Activated naive CD8-positive, alpha-beta T cell (primary cell): ENCODE measurements around the gene HSD11B1L.
"Not testable (repeated sequence)": the region's sequence is repeated elsewhere in the genome, so short reads cannot be mapped to it uniquely, and the experiment has no call there.

ENCODE experiments used
- H3K27ac Mint-ChIP-seq: one replicate; pipeline ENCODE4 v1.8.0; 2021; ENCODE audit warnings: mixed read lengths
- H3K27me3 Mint-ChIP-seq: one replicate; pipeline ENCODE4 v1.8.0; 2021; ENCODE audit warnings: mixed read lengths
- H3K36me3 Mint-ChIP-seq: one replicate; pipeline ENCODE4 v1.8.0; 2021; ENCODE audit warnings: mixed read lengths
- H3K4me1 Mint-ChIP-seq: one replicate; pipeline ENCODE4 v1.8.0; 2021; ENCODE audit warnings: low read depth, mixed read lengths
- H3K4me3 Mint-ChIP-seq: one replicate; pipeline ENCODE4 v1.8.0; 2021; ENCODE audit warnings: mild to moderate bottlenecking, mixed read lengths
- H3K9me3 Mint-ChIP-seq: one replicate; pipeline ENCODE4 v1.8.0; 2021; ENCODE audit warnings: low read depth, mixed read lengths

HSD11B1L gene

DNA sequence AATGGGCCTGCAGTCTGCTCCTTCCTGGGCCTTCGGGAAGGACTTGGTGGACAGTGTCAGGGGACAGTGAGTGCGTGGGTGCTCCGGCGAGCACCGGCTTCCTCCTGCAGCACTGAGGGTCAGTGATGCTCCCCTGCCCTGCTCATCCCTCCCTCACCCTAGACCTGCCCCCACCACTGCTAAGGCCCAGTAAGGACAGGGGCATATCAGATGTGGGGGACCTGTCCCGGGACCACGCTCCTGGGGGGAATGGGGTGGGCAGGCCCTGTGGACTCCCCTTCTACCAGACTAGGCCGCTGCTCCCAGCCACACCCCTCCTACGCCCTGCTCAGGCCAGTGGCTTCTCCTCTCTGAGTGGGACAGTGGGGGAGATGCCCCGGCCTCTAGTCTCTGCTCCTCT, 3.7 kb upstream of the HSD11B1L start:
- Mint-ChIP-seq H3K4me1 (peaks cover 16% of the 10 kb centered on the region), H3K4me3 (no peak overlapping the region), H3K9me3 (no peaks in the 10 kb centered on the region), H3K27ac (no peak overlapping the region), H3K36me3 (no peaks in the 10 kb centered on the region), H3K27me3 (no peaks in the 10 kb centered on the region)

DNA sequence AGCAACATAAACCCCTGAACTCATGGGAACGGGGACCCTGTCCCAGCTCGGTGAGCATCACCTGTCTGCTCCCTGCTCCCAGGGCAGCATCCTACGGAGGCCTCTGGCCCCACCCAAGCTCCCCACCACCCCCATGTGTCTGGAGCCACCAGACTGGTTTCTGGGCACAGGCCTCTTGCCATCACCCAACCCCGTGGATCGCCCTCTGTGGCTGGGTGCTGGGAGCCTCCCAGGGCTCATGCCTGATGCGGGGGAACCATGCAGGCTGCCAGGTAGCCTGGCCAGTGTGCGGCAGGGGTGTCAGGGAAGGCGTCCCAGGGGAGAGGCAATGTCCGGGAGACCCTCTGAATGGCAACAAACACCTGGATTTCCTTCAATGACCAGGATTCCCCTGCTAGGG, 3.2 kb upstream of the HSD11B1L start:
- no peaks in the 10 kb centered on the region for H3K27me3 Mint-ChIP-seq
- peaks cover 16% of the 10 kb centered on the region for H3K4me1 Mint-ChIP-seq
- no peak overlapping the region for H3K4me3 Mint-ChIP-seq
- no peaks in the 10 kb centered on the region for H3K9me3 Mint-ChIP-seq
- peak overlapping the region; percentile 41 for H3K27ac Mint-ChIP-seq
- H3K36me3 Mint-ChIP-seq, result no peaks in the 10 kb centered on the region

DNA sequence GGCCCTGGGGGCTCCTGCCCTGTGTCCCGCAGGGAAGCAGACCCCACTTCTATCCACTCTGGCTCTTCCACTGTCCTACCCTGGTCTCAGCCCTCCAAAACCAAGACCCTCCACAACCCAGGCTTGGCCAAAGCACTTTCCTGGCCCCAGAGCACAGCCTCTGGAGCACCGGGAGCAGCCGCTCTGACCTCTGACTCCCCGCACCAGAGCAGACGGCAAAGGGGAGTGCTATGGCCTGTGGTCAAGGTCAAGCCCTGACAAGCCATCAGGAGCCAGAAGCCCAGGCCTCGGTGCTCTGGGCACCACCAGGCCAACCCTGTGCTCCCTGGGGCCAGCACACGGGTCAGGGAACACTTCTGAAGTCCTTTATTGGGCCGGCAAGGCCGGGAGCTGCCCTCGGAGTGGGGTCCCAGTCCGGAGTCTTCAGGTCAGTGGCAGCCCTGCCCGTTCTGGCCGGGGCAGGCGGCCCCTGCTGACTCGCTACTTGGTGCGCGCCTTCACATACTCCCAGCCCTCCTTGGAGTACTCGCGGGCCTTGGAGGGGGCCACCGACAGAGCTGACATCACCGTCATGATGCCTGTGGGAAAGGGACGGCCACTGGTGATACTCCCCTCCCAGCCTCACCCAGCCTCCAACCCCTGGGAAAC, 2.6 kb upstream of the HSD11B1L start:
- H3K27ac Mint-ChIP-seq, result no peak overlapping the region

DNA sequence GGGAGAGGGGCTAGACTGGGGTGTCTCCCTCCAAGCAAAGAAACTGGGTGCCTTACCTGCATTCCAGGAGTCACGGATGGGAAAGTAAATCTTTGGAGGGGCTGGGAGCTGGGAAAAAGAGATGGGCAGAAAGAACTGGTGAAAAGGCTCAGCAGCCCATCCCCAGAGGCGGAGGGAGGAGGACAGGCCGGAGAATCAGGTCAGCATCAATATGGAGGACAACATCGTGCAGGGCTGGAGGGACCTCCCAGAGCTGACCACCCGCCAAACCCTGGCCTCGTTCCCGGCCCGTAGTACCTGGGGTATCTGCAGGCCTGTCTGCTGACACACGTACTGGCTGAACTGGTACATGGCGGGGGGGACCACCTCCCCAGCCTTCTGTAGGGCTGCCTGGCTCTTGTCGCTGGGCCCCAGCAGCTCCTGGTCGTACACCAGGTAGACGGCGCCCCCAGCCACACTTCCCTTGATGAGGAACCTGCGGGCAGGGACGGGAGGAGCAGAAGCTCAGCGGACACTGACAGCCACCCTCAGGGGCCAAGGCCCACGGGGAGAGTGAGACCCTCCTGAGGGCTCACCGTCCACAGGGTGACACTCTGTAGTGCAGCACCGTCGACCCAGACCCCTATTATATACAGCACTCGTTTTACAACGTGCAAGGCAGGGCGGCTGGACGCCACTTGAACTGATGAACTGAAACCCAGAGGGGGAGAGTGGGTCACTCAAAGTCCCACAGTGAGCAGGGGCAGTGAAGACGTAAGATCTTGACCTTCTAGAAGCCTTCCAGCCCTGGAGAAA, 1.3 kb upstream of the HSD11B1L start:
- no peaks in the 10 kb centered on the region for H3K27me3 Mint-ChIP-seq

More for the DNA sequence above, 2.6 kb upstream of the HSD11B1L start:
- Mint-ChIP-seq H3K36me3 (no peaks in the 10 kb centered on the region), H3K27me3 (no peaks in the 10 kb centered on the region), H3K4me3 (no peak overlapping the region), H3K9me3 (no peaks in the 10 kb centered on the region), H3K4me1 (peaks cover 18% of the 10 kb centered on the region)

DNA sequence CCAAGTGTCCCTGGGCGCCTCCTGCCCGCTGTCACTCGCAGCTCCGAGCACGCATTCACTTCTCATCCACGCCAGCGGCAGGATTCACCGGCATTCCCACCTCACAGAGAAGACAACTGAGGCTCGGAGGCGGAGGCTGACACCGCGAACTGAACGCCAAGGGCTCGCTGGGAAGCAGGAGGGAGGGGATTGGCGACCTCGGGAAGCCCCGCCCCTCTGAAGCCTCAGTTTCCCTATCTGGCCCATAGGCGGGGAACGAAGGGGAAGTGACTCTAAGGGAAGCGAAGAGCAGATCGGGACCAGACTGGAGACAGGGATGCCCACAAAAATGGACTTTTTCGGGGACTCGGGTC, 767 bp upstream of the HSD11B1L start:
- Mint-ChIP-seq H3K27me3 (no peaks in the 10 kb centered on the region), H3K4me1 (peaks cover 18% of the 10 kb centered on the region), H3K9me3 (no peaks in the 10 kb centered on the region), H3K4me3 (peak overlapping the region; percentile 96), H3K36me3 (no peaks in the 10 kb centered on the region), H3K27ac (peak overlapping the region; percentile 97)

More for the DNA sequence above, 1.3 kb upstream of the HSD11B1L start:
- peak overlapping the region; percentile 97 for H3K27ac Mint-ChIP-seq
- H3K4me3 Mint-ChIP-seq, result peak overlapping the region; percentile 96
- peaks cover 18% of the 10 kb centered on the region for H3K4me1 Mint-ChIP-seq
- H3K36me3 Mint-ChIP-seq, result no peaks in the 10 kb centered on the region
- no peaks in the 10 kb centered on the region for H3K9me3 Mint-ChIP-seq

DNA sequence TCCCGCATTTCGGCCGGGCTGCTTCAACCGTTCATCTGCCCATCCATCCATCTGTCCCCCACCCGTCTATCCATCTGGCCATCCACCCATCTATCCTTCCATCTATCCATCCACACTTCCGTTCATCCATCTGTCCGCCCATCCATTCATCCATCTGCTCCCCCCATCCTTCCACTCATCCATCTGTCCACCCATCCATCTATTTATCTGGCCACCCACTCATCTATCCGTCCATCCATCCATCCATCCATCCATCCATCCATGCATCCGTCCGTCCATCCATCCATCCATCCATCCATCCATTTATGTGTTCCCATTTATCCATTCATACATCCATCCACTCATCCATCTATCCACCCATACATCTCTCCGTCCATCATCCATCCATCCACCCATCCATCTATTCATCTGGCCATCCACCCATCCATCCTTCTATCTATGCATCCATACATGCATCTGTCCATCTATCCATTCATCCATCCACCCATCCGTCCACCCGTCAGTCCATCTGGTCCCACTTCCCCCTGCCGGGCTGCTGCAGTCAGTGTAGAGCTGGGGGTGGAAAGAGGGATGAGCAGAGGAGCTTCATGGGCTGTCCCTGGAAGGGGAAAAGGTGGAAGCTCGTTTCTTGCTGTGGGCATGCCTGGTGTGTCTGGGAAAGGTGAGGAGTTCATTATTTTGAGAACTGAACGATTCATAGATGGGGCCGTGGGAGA, 722 bp downstream of the HSD11B1L start:
- Mint-ChIP-seq H3K36me3 (no peaks in the 10 kb centered on the region), H3K9me3 (no peaks in the 10 kb centered on the region), H3K4me3 (peak overlapping the region; percentile 83), H3K4me1 (peaks cover 21% of the 10 kb centered on the region), H3K27me3 (no peaks in the 10 kb centered on the region), H3K27ac (peak overlapping the region; percentile 81)

DNA sequence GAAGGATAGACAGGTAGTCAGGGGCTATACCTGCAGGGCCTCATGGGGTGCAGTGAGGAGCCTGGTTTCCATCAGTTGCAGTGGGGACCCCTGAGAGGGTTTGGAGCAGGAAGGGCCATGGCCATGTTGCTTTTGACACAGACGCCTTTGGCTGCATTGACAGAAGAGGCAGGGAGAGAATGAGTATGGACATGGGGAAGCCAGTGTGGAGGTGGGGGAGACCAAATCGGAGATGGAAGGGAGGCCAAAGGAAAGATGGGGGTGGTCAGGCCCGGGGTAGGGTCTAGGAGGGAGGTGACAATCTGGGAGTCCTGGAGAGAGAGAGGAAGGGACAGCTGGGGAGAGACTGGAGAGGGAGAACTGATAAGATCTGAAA, 1.3 kb downstream of the HSD11B1L start:
- Mint-ChIP-seq H3K36me3 (no peaks in the 10 kb centered on the region), H3K4me1 (peaks cover 21% of the 10 kb centered on the region)

DNA sequence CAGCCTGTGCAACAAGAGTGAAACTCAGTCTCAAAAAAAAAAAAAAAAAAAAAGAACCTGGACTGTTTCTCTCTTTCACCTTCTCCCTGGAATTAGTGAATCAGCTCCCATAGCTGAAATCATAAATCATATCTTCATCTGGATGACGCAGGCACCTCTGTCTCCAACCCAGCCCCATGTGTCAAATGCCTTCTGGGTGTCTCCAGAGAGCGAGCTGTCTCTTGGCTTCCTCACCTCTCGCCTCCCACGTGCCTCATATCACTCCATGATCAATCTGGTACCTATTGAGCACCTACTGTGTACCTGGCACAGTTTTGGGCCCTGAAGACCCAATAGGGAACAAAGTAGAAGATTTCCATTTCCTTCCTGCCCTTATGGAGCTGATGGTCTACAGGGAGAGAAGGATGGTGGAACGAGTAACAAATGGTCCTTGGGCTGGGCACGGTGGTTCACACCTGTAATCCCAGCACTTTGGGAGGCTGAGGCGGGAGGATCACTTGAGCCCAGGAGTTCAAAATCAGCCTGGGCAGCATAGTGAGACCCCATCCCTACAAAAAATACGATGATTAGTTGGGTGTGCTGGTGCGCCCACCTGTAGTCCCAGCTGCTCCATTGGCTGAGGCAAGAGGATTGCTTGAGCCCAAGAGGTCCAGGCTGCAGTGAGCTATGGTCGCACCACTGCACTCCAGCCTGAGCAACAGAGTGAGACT, 2.5 kb downstream of the HSD11B1L start:
- Mint-ChIP-seq H3K9me3 (no peaks in the 10 kb centered on the region), H3K27me3 (no peaks in the 10 kb centered on the region), H3K4me1 (peaks cover 24% of the 10 kb centered on the region), H3K36me3 (no peaks in the 10 kb centered on the region), H3K27ac (no peak overlapping the region), H3K4me3 (peak overlapping the region; percentile 47)

More for the DNA sequence above, 1.3 kb downstream of the HSD11B1L start:
- Mint-ChIP-seq H3K27ac (peak overlapping the region; percentile 64), H3K4me3 (peak overlapping the region; percentile 83), H3K9me3 (no peaks in the 10 kb centered on the region), H3K27me3 (no peaks in the 10 kb centered on the region)

DNA sequence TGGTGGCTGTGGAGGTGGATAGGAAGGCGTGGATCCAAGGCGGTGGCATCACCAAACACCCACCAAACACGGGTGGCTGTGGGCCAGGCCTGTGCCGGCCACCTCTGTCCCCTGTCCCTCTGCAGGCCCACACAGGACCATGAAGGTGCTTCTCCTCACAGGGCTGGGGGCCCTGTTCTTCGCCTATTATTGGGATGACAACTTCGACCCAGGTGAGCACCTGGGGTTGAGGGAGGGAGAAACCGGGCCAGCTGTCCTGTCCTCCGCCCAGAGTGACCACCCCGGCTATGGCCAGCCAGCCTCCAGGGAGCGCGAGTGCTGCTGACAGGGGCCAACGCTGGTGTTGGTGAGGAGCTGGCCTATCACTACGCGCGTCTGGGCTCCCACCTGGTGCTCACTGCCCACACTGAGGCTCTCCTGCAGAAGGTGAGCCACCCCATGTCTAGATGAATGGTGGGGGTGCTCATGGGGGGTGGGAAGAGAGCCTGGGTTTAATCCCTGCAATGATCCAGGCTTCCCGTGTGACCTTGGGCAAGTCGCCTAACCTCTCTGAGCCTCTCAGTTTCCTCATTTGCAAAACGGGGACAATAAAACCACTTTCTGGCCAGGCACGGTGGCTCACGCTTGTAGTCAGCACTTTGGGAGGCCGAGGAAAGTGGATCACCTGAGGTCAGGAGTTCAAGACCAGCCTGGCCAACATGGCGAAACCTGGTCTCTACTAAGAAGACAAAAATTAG, 4.0 kb downstream of the HSD11B1L start:
- no peaks in the 10 kb centered on the region for H3K27me3 Mint-ChIP-seq
- no peak overlapping the region for H3K27ac Mint-ChIP-seq
- H3K9me3 Mint-ChIP-seq, result no peaks in the 10 kb centered on the region
- H3K4me3 Mint-ChIP-seq, result no peak overlapping the region
- H3K4me1 Mint-ChIP-seq, result peaks cover 24% of the 10 kb centered on the region
- H3K36me3 Mint-ChIP-seq, result no peaks in the 10 kb centered on the region

DNA sequence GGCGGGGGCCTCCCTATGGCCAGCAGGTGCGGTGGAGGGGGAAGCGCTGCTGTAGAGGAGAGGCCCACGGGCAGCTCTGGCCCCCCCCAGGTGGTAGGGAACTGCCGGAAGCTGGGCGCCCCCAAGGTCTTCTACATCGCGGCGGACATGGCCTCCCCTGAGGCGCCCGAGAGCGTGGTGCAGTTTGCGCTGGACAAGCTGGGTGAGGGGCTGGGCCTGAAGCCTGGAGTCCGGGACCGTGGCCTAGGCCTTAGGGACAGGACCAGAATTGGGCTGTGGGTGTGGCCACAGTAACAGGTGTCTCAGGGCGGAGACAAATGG, 5.5 kb downstream of the HSD11B1L start:
- Mint-ChIP-seq H3K9me3 (no peaks in the 10 kb centered on the region), H3K36me3 (peaks cover 3% of the 10 kb centered on the region), H3K27me3 (no peaks in the 10 kb centered on the region), H3K4me3 (peak overlapping the region; percentile 83), H3K27ac (peak overlapping the region; percentile 78), H3K4me1 (peaks cover 22% of the 10 kb centered on the region)

DNA sequence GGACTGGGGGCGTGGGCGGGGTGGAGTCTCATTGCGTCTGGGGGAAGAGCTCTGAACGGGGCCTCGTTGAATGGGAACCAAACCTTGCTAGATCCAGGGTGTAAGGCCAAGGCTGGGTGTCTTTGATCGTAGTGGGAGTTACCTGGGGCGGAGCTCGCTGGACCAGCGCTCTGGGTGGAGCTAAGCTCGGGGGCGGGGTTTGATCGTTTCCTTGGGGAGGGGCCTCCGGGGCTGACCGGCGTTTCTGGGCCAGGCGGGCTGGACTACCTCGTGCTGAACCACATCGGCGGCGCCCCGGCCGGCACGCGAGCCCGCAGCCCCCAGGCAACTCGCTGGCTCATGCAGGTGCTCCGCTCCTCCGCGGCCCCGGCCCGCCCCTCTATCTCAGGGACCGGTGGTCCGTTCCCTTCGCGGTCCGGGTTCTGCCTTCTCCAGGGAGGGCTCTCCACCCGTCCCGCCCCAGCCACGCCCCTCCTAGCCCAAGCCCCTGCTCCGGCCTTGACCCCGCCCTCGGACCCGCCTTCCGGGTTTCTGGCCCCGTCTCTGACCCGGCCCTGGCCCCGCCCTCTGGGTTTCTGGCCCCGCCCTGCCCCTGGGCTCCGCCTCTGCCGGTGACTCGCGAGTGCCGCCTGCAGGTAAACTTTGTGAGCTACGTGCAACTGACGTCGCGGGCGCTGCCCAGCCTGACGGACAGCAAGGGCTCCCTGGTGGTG, 6.0 kb downstream of the HSD11B1L start:
- Mint-ChIP-seq H3K4me3 (peak overlapping the region; percentile 83), H3K36me3 (peaks cover 3% of the 10 kb centered on the region), H3K27ac (peak overlapping the region; percentile 78), H3K4me1 (peaks cover 18% of the 10 kb centered on the region), H3K9me3 (no peaks in the 10 kb centered on the region), H3K27me3 (no peaks in the 10 kb centered on the region)

DNA sequence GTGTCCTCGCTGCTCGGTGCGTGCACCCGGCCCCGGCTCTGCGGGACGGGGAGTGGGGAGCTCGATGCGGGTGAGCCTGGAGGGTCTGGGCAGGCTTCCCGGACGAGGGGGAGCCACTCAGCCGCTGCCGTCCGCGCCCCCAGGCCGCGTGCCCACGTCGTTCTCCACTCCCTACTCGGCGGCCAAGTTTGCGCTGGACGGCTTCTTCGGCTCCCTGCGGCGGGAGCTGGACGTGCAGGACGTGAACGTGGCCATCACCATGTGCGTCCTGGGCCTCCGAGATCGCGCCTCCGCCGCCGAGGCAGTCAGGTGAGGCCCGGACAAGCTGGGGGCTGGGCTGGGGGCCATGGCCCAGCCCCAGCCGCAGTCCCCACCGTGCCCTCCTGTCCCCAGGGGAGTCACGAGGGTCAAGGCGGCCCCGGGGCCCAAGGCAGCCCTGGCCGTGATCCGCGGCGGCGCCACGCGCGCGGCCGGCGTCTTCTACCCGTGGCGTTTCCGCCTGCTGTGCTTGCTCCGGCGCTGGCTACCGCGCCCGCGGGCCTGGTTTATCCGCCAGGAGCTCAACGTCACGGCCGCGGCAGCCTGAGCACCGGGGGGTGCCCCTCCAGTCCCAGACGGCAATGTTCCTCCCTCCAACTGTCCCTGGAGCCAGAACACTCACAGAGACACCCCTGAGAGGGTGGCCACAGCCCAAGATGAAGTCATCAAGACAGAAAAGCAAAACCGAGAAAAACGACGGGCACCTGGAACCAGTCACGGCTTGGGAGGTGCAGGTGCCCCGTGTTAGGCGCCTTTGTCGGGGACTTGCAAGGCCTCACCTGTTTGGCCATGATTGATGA, 6.8 kb downstream of the HSD11B1L start:
- Mint-ChIP-seq H3K27me3 (no peaks in the 10 kb centered on the region), H3K27ac (no peak overlapping the region), H3K9me3 (no peaks in the 10 kb centered on the region)

DNA sequence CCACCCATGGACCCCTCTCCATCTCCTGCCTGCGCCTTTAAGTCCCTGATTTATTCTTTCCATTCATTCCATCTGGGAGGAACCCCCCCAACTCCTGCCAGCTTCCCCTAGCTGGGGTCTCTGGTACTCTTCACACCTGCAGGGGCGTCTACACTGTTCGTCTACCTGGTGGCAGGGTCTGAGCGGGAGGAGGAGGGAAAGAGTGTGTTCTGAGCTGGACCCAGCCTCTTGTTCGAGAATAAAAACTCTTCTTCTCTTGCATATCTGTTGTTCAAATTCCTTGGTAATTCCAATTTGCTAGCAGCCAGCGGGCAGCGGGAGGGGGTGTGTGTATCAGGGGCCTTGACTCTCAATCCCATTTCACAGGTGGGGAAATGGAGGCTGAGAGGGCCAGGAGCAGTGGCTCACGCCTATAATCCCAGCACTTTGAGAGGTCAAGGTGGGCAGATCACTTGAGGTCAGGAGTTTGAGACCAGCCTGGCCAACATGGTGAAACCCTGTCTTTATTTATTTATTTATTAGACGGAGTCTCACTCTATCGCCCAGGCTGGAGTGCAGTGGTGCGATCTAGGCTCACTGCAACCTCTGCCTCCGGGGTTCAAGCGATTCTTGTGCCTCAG, 7.5 kb downstream of the HSD11B1L start:
- H3K27me3 Mint-ChIP-seq, H3K36me3 Mint-ChIP-seq, H3K9me3 Mint-ChIP-seq, H3K27ac Mint-ChIP-seq: not testable (repeated sequence)
- H3K4me1 Mint-ChIP-seq, result peaks cover 19% of the 10 kb centered on the region
- peak overlapping the region; percentile 40 for H3K4me3 Mint-ChIP-seq

More for the DNA sequence above, 6.8 kb downstream of the HSD11B1L start:
- peaks cover 6% of the 10 kb centered on the region for H3K36me3 Mint-ChIP-seq
- H3K4me1 Mint-ChIP-seq, result peaks cover 19% of the 10 kb centered on the region
- H3K4me3 Mint-ChIP-seq, result peak overlapping the region; percentile 83
